PC-3 (cell line): ENCODE measurements around the gene THBS2. TPM values are rescaled to one million over a fixed set of nuclear protein-coding genes. Genes with fewer than 3 reads are reported as not detected.
"Not testable (repeated sequence)": the region's sequence is repeated elsewhere in the genome, so short reads cannot be mapped to it uniquely, and the experiment has no call there.

Experiments used
- ATAC-seq: fragments of 200-7000 bp; cut with Tn5 transposase; 2 replicates; pipeline ENCODE4 v1.9.1; 2020; ENCODE audit warnings: mild to moderate bottlenecking, moderate library complexity
- BruUV-seq: library from RNA; stranded (reverse); fragments of 400-500 nt; replicated peaks from 2 replicates; lab custom pipeline; 2021; lab: Mats Ljungman, UMichigan
- CTCF ChIA-PET: fragments of 300-600 bp; sonication (Branson Sonifier 250); formaldehyde crosslinking; loops from one replicate; lab custom pipeline; 2022; ENCODE audit warnings: antibody characterized with exemption; lab: Charles Lee
- POLR2A ChIA-PET: fragments of 300-600 bp; sonication (Branson Sonifier 250); formaldehyde crosslinking; loops from one replicate; lab custom pipeline; 2022; ENCODE audit warnings: antibody characterized with exemption; ENCODE audit not compliant: unreplicated experiment; lab: Charles Lee
- DNase-seq: peaks from one replicate; pipeline ENCODE4 v3.0.0-alpha.2; 2015
- H2AFZ ChIP-seq: fragments of 300-600 bp; sonication (generic); 2 replicates; pipeline ENCODE4 v1.6.0; 2016; ENCODE audit warnings: antibody characterized with exemption, low read length
- H3F3A ChIP-seq: fragments of 300-600 bp; sonication (generic); one replicate; pipeline ENCODE4 v1.6.0; 2017; ENCODE audit warnings: antibody characterized with exemption, low read length, control low read depth, mild to moderate bottlenecking; ENCODE audit not compliant: unreplicated experiment
- H3K27ac ChIP-seq: fragments of 300-600 bp; sonication (generic); 2 replicates; pipeline ENCODE4 v1.5.1; 2016; ENCODE audit warnings: mild to moderate bottlenecking, low read length
- H3K27me3 ChIP-seq: fragments of 300-600 bp; sonication (generic); 2 replicates; pipeline ENCODE4 v1.6.1; 2016; ENCODE audit warnings: low read length, mixed read lengths
- H3K36me3 ChIP-seq: fragments of 300-600 bp; sonication (generic); 2 replicates; pipeline ENCODE4 v1.6.1; 2016; ENCODE audit warnings: low read depth, mixed run types, low read length, mixed read lengths
- H3K4me1 ChIP-seq: fragments of 300-600 bp; sonication (generic); 2 replicates; pipeline ENCODE4 v1.5.1; 2016; ENCODE audit warnings: low read length; ENCODE audit not compliant: insufficient read depth
- H3K4me2 ChIP-seq: fragments of 300-600 bp; sonication (generic); 2 replicates; pipeline ENCODE4 v1.6.0; 2016; ENCODE audit warnings: low read length
- H3K4me3 ChIP-seq: fragments of 300-600 bp; sonication (generic); 2 replicates; pipeline ENCODE4 v1.5.1; 2016; ENCODE audit warnings: mild to moderate bottlenecking, low read length, mixed read lengths
- H3K79me2 ChIP-seq: fragments of 300-600 bp; sonication (generic); 2 replicates; pipeline ENCODE4 v1.6.1; 2017; ENCODE audit warnings: low read length, mixed read lengths
- H3K9ac ChIP-seq: fragments of 300-600 bp; sonication (generic); 2 replicates; pipeline ENCODE4 v1.6.0; 2016; ENCODE audit warnings: mild to moderate bottlenecking, low read length
- H3K9me2 ChIP-seq: fragments of 300-600 bp; sonication (generic); replicated peaks from 2 replicates; pipeline ENCODE4 v1.6.1; 2016; ENCODE audit warnings: mixed run types, low read length, mixed read lengths
- H3K9me3 ChIP-seq: fragments of 300-600 bp; sonication (generic); 2 replicates; pipeline ENCODE4 v1.6.1; 2016; ENCODE audit warnings: low read length, mixed read lengths
- H4K20me1 ChIP-seq: fragments of 300-600 bp; sonication (generic); 2 replicates; pipeline ENCODE4 v1.6.1; 2016; ENCODE audit warnings: low read length, mixed read lengths
- CTCF ChIP-seq: fragments of 300-600 bp; sonication (generic); conservative IDR thresholded peaks from 2 replicates; pipeline ENCODE4 v1.5.1; 2017; ENCODE audit warnings: antibody characterized with exemption, low read depth, mild to moderate bottlenecking, low read length
- EZH2 ChIP-seq: fragments of 300-600 bp; sonication (generic); IDR thresholded peaks from one replicate; pipeline ENCODE4 v1.6.1; 2017; ENCODE audit warnings: antibody characterized with exemption, mild to moderate bottlenecking, low read length; ENCODE audit not compliant: unreplicated experiment
- EZH2phosphoT487 ChIP-seq: fragments of 300-600 bp; sonication (generic); IDR thresholded peaks from 2 replicates; pipeline ENCODE4 v1.6.1; 2018; ENCODE audit warnings: mild to moderate bottlenecking, antibody characterized with exemption, low read length, borderline replicate concordance
- intact Hi-C: fragments of 100-400 bp; cut with micrococcal nuclease; formaldehyde crosslinking; loops from 2 replicates; pipeline ENCODE4 v1.9.0; 2023
- total RNA-seq: library from RNA; depleted of rRNA; stranded (reverse); fragments of >200 nt; gene quantifications from 2 replicates; pipeline ENCODE4 v1.2.3, GENCODE V29; 2014

The THBS2 gene
- total RNA-seq, 1 experiment from 2014 or later, result not detected

GRCh38 chr6:169217972-169218371, 35.7 kb downstream of the THBS2 start:
- ChIA-PET CTCF (no interaction called here), POLR2A (no interaction called here)
- DNase-seq (no peak), ATAC-seq (no peak)
- Histone ChIP-seq H3K27me3 (no peaks in the 10 kb centered on the region), H3K4me2 (no peak overlapping the region), H3K4me3 (no peak overlapping the region), H3K9me3 (no peaks in the 10 kb centered on the region), H3K9ac (no peak overlapping the region), H3K79me2 (no peaks in the 10 kb centered on the region), H3F3A (no peaks in the 10 kb centered on the region), H3K36me3 (no peaks in the 10 kb centered on the region), H2AFZ (no peak overlapping the region), H3K27ac (no peak overlapping the region), H4K20me1 (no peaks in the 10 kb centered on the region), H3K4me1 (no peaks in the 10 kb centered on the region), H3K9me2 (no peaks in the 10 kb centered on the region)
- no peak for TF ChIP-seq EZH2phosphoT487
- no peak for TF ChIP-seq CTCF
- no peak for TF ChIP-seq EZH2
- intact Hi-C loops, result no loop called here
- BruUV-seq, result no TSS peak

- H3K36me3 ChIP-seq, result no peaks in the 10 kb centered on the region
- H3K4me3 ChIP-seq, result no peak overlapping the region
- TF ChIP-seq CTCF, result no peak
- TF ChIP-seq EZH2phosphoT487, result no peak
- no peak for TF ChIP-seq EZH2
- BruUV-seq, result no TSS peak
- H3K9ac ChIP-seq, result no peak overlapping the region
- POLR2A ChIA-PET, result no interaction called here
- intact Hi-C loops, result no loop called here
- DNase-seq (no peak), ATAC-seq (no peak)
- no peaks in the 10 kb centered on the region for H3K9me3 ChIP-seq
- H3K79me2 ChIP-seq, result no peaks in the 10 kb centered on the region
- no peaks in the 10 kb centered on the region for H3K9me2 ChIP-seq
- CTCF ChIA-PET, result no interaction called here
- H3K4me1 ChIP-seq, result no peaks in the 10 kb centered on the region
- no peaks in the 10 kb centered on the region for H3F3A ChIP-seq
- H2AFZ ChIP-seq, result no peak overlapping the region
- H3K27me3 ChIP-seq, result no peaks in the 10 kb centered on the region
- H3K4me2 ChIP-seq, result no peak overlapping the region
- H3K27ac ChIP-seq, result no peak overlapping the region
- H4K20me1 ChIP-seq, result no peaks in the 10 kb centered on the region
Measured at GRCh38 chr6:169216830-169217229, 36.8 kb downstream of the THBS2 start.

- Histone ChIP-seq H3K9me3 (no peaks in the 10 kb centered on the region), H3K27me3 (no peaks in the 10 kb centered on the region), H3K4me1 (no peaks in the 10 kb centered on the region), H3K4me2 (no peak overlapping the region), H3K36me3 (no peaks in the 10 kb centered on the region), H3K79me2 (no peaks in the 10 kb centered on the region), H4K20me1 (no peaks in the 10 kb centered on the region), H3K4me3 (no peak overlapping the region), H3K27ac (no peak overlapping the region), H3K9me2 (no peaks in the 10 kb centered on the region), H3K9ac (no peak overlapping the region), H2AFZ (no peak overlapping the region), H3F3A (no peaks in the 10 kb centered on the region)
- POLR2A ChIA-PET, result no interaction called here
- intact Hi-C loops, result no loop called here
- CTCF ChIA-PET, result no interaction called here
- no peak for TF ChIP-seq EZH2phosphoT487
- no peak for TF ChIP-seq EZH2
- DNase-seq (no peak), ATAC-seq (no peak)
- BruUV-seq, result no TSS peak
Measured at GRCh38 chr6:169215201-169215681, 38.4 kb downstream of the THBS2 start.

- H3K79me2 ChIP-seq, BruUV-seq, H4K20me1 ChIP-seq, H3K4me3 ChIP-seq, H3K27me3 ChIP-seq, H3K4me2 ChIP-seq, H3F3A ChIP-seq, H3K9ac ChIP-seq, intact Hi-C loops, H3K36me3 ChIP-seq, CTCF ChIA-PET, POLR2A ChIA-PET, H3K27ac ChIP-seq, ATAC-seq, H2AFZ ChIP-seq, H3K9me2 ChIP-seq, H3K9me3 ChIP-seq, H3K4me1 ChIP-seq: not testable (repeated sequence)
- peak; percentile 39 for DNase-seq
Measured at GRCh38 chr6:169214789-169215188, 38.9 kb downstream of the THBS2 start.
